RWPE1 (cell line): ENCODE measurements around the gene NTM.

Experiments used
- CTCF ChIA-PET: fragments of 350-600 bp; sonication (Branson Sonifier 250); formaldehyde crosslinking; extraction: SDS; loops from one replicate; lab custom pipeline; 2021; lab: Yijun Ruan, JAX
- POLR2A ChIA-PET: fragments of 400-600 bp; formaldehyde crosslinking; extraction: SDS; loops from one replicate; lab custom pipeline; 2020; ENCODE audit warnings: antibody characterized with exemption; ENCODE audit not compliant: low non-redundant PET; lab: Yijun Ruan, JAX
- DNase-seq: peaks from one replicate; pipeline ENCODE4 v3.0.0; 2012; ENCODE audit warnings: low spot score
- H3K27ac ChIP-seq: fragments of 450-650 bp; 2 replicates; pipeline ENCODE4 v1.5.1; 2017
- CTCF ChIP-seq: fragments of 450-650 bp; conservative IDR thresholded peaks from 2 replicates; pipeline ENCODE4 v1.5.1; 2017; ENCODE audit warnings: low read depth, mild to moderate bottlenecking

The NTM gene

GRCh38 chr11:132379540-132379939 is 1009.1 kb downstream of the NTM start:
- H3K27ac ChIP-seq: no peak overlapping the region
- CTCF ChIA-PET: no interaction called here
- POLR2A ChIA-PET: no interaction called here
- TF ChIP-seq CTCF: no peak
- DNase-seq: no peak
